Mesenchymal stem cell (in vitro differentiated cells and primary cell): ENCODE results near the gene TWIST2.
A peak's percentile ranks its signal among the peaks of the same experiment; 100 is the strongest.

Source experiments
- DNase-seq: peaks from one replicate; pipeline ENCODE4 v3.0.0-alpha.2; 2013
- H2AFZ ChIP-seq: one replicate; pipeline ENCODE4 v1.6.1; 2013; ENCODE audit warnings: low read depth, mild to moderate bottlenecking, control low read depth, inconsistent platforms, low read length, moderate library complexity
- H2AK5ac ChIP-seq: 2 replicates; pipeline ENCODE4 v1.6.1; 2013; ENCODE audit warnings: low read length, moderate library complexity, mild to moderate bottlenecking, inconsistent platforms; ENCODE audit not compliant: severe bottlenecking
- H2BK120ac ChIP-seq: one replicate; pipeline ENCODE4 v1.6.1; 2013; ENCODE audit warnings: low read depth, mild to moderate bottlenecking, inconsistent platforms, low read length, moderate library complexity
- H2BK12ac ChIP-seq, 2 experiments: one replicate each; pipeline ENCODE4 v1.6.1; 2013; ENCODE audit warnings: inconsistent platforms in 2 of 2, low read length in 2 of 2, mild to moderate bottlenecking in 2 of 2, moderate library complexity in 2 of 2, control low read depth in 1 of 2
- H2BK15ac ChIP-seq: one replicate; pipeline ENCODE4 v1.6.1; 2013; ENCODE audit warnings: mild to moderate bottlenecking, low read depth, inconsistent platforms; ENCODE audit not compliant: poor library complexity, severe bottlenecking
- H2BK5ac ChIP-seq: 2 replicates; pipeline ENCODE4 v1.6.1; 2013; ENCODE audit warnings: low read depth, mild to moderate bottlenecking, low read length, control low read depth, inconsistent platforms; ENCODE audit not compliant: poor library complexity, severe bottlenecking
- H3K14ac ChIP-seq, 2 experiments: one replicate each; pipeline ENCODE4 v1.6.1; 2013; ENCODE audit warnings: inconsistent platforms in 2 of 2, low read length in 2 of 2, control low read depth in 1 of 2, mild to moderate bottlenecking in 1 of 2, moderate library complexity in 1 of 2
- H3K18ac ChIP-seq, 2 experiments: one replicate each; pipeline ENCODE4 v1.6.1; 2013; ENCODE audit warnings: inconsistent platforms in 2 of 2, low read length in 2 of 2, control low read depth in 1 of 2, low read depth in 1 of 2, mild to moderate bottlenecking in 1 of 2
- H3K23ac ChIP-seq, 2 experiments: one replicate each; pipeline ENCODE4 v1.6.1; 2013; ENCODE audit warnings: inconsistent platforms in 2 of 2, low read length in 2 of 2, mild to moderate bottlenecking in 2 of 2, moderate library complexity in 2 of 2, control low read depth in 1 of 2
- H3K27ac ChIP-seq: 2 replicates; pipeline ENCODE4 v1.5.1; 2013; ENCODE audit warnings: mild to moderate bottlenecking, moderate library complexity, low read length, control low read depth, inconsistent platforms; ENCODE audit not compliant: poor library complexity, severe bottlenecking
- H3K27me3 ChIP-seq, 2 experiments: 2 replicates each; pipeline versions ENCODE4 v1.6.1 to v1.7.0; 2013; ENCODE audit warnings: low read length in 2 of 2, mild to moderate bottlenecking in 2 of 2, moderate library complexity in 2 of 2, control low read depth in 1 of 2, inconsistent platforms in 1 of 2; ENCODE audit not compliant: control insufficient read depth in 1 of 2, insufficient read depth in 1 of 2
- H3K36me3 ChIP-seq, 2 experiments: 2 replicates each; pipeline versions ENCODE4 v1.6.1 to v1.7.0; 2013; ENCODE audit warnings: low read length in 2 of 2, control low read depth in 1 of 2, inconsistent platforms in 1 of 2, low read depth in 1 of 2, mild to moderate bottlenecking in 1 of 2; ENCODE audit not compliant: insufficient read depth in 2 of 2, control insufficient read depth in 1 of 2
- H3K4ac ChIP-seq, 2 experiments: one replicate each; pipeline ENCODE4 v1.6.1; 2013; ENCODE audit warnings: inconsistent platforms in 2 of 2, low read length in 2 of 2, mild to moderate bottlenecking in 2 of 2, moderate library complexity in 2 of 2, control low read depth in 1 of 2, low read depth in 1 of 2
- H3K4me1 ChIP-seq: 2 replicates; pipeline ENCODE4 v1.6.1; 2013; ENCODE audit warnings: low read depth, low read length, control low read depth; ENCODE audit not compliant: control insufficient read depth, insufficient read depth
- H3K4me2 ChIP-seq: 2 replicates; pipeline ENCODE4 v1.6.1; 2013; ENCODE audit warnings: low read length, mild to moderate bottlenecking, inconsistent platforms; ENCODE audit not compliant: poor library complexity, severe bottlenecking
- H3K4me3 ChIP-seq, 2 experiments: 2 replicates each; pipeline versions ENCODE4 v1.5.1 to v1.7.0; 2013; ENCODE audit warnings: low read length in 2 of 2, mild to moderate bottlenecking in 2 of 2, control low read depth in 1 of 2, low read depth in 1 of 2; ENCODE audit not compliant: insufficient read depth in 1 of 2
- H3K79me1 ChIP-seq: replicated peaks from 2 replicates; pipeline ENCODE4 v1.6.1; 2013; ENCODE audit warnings: mild to moderate bottlenecking, control low read depth, low read length, inconsistent platforms; ENCODE audit not compliant: poor library complexity, severe bottlenecking
- H3K9ac ChIP-seq: 2 replicates; pipeline ENCODE4 v1.7.0; 2013; ENCODE audit warnings: mild to moderate bottlenecking, low read length, moderate library complexity
- H3K9me3 ChIP-seq: 2 replicates; pipeline ENCODE4 v1.7.0; 2013; ENCODE audit warnings: mild to moderate bottlenecking, low read length; ENCODE audit not compliant: control insufficient read depth
- H4K8ac ChIP-seq: one replicate; pipeline ENCODE4 v1.6.1; 2013; ENCODE audit warnings: inconsistent platforms, mild to moderate bottlenecking, low read length, moderate library complexity
- H4K91ac ChIP-seq: one replicate; pipeline ENCODE4 v1.6.1; 2013; ENCODE audit warnings: mild to moderate bottlenecking, low read length, inconsistent platforms
- WGBS: methylation state at CpG from one replicate; pipeline ENCODE4 v1.1.7; 2013; ENCODE audit warnings: mixed read lengths; 5-methylcytosine and 5-hydroxymethylcytosine counted together

TWIST2 gene

DNA sequence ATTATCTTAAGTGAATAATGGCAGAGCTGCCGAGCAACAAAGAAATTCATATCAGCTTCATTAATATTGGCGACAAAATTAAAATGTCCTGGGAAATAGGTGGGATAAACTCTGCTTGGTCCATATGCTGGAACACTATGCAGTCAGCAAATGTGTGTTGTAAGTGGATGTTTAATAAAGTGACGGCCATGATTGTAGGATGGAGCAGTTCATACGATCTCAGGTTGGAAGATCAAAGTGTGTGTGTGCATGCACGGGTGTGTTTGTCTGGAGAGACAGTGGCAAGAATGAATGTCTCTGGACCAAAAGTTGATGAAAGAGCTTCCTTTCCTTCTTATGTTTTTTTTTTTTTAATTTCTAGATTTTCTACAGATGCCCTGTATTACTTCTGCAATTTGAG lies 14.8 kb downstream of the TWIST2 start:
- Histone ChIP-seq H3K4ac (no peak overlapping the region), H3K4me1 (peaks cover 25% of the 10 kb centered on the region), H2AFZ (no peak overlapping the region), H2BK12ac (no peak overlapping the region), H4K91ac (no peak overlapping the region), H3K23ac (no peak overlapping the region), H3K36me3 (peaks cover 0 to 62% of the 10 kb centered on the region in 2 experiments), H3K27ac (no peak overlapping the region), H3K14ac (no peak overlapping the region), H3K9ac (peak overlapping the region; percentile 89), H2AK5ac (no peak overlapping the region), H3K4me3 (no peak overlapping the region), H3K9me3 (no peaks in the 10 kb centered on the region), H2BK15ac (no peak overlapping the region), H2BK5ac (no peak overlapping the region), H3K79me1 (no peaks in the 10 kb centered on the region), H3K4me2 (no peak overlapping the region), H2BK120ac (no peak overlapping the region), H3K18ac (no peak overlapping the region), H3K27me3 (peaks cover 0 to 13% of the 10 kb centered on the region in 2 experiments), H4K8ac (peak overlapping the region; percentile 42)
- no peak for DNase-seq
- 96% methylated on average over 4 of the region's 5 CpGs for WGBS

DNA sequence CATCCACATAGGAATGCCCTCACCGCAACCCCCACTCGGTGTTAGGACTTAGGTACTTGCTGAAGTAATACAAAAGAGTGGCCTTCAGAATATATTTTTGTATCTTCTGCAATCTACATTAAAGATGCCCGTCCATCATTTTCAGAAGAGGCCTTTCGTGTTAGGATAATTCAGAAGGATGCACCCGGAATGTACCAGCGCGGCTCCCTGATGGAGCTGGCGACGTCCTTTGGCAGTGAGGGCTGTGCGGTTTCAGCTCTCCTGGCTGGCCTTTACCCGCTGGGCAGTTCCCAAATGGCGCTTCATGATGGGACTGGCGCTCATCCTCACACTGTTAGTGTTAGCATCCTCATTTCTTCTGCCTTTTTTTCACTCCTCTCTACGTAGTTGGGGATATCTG lies 15.3 kb downstream of the TWIST2 start:
- H3K36me3 ChIP-seq, result peaks cover 0 to 58% of the 10 kb centered on the region in 2 experiments
- peak overlapping the region; percentile 15 to 98 for H2BK12ac ChIP-seq
- H3K9me3 ChIP-seq, result no peaks in the 10 kb centered on the region
- H2AK5ac ChIP-seq, result peak overlapping the region; percentile 42
- H3K27me3 ChIP-seq, result peaks cover 0 to 13% of the 10 kb centered on the region in 2 experiments
- H3K4me1 ChIP-seq, result peaks cover 27% of the 10 kb centered on the region
- no peak overlapping the region for H3K4me2 ChIP-seq
- H3K14ac ChIP-seq, result peak overlapping the region in 1 of 2 experiments; percentile 79
- no peak overlapping the region for H4K8ac ChIP-seq
- no peak overlapping the region for H2AFZ ChIP-seq
- no peak overlapping the region for H2BK5ac ChIP-seq
- peak overlapping the region; percentile 90 to 91 for H3K18ac ChIP-seq
- peak overlapping the region; percentile 20 for H4K91ac ChIP-seq
- no peak overlapping the region for H3K23ac ChIP-seq
- no peak overlapping the region for H2BK15ac ChIP-seq
- H3K9ac ChIP-seq, result peak overlapping the region; percentile 89
- H3K4ac ChIP-seq, result peak overlapping the region in 1 of 2 experiments; percentile 72
- H3K79me1 ChIP-seq, result no peaks in the 10 kb centered on the region
- DNase-seq, result no peak
- WGBS, result 98% methylated on average over 12 of the region's 14 CpGs
- H3K4me3 ChIP-seq, result peak overlapping the region in 1 of 2 experiments; percentile 58
- H3K27ac ChIP-seq, result no peak overlapping the region
- H2BK120ac ChIP-seq, result no peak overlapping the region

DNA sequence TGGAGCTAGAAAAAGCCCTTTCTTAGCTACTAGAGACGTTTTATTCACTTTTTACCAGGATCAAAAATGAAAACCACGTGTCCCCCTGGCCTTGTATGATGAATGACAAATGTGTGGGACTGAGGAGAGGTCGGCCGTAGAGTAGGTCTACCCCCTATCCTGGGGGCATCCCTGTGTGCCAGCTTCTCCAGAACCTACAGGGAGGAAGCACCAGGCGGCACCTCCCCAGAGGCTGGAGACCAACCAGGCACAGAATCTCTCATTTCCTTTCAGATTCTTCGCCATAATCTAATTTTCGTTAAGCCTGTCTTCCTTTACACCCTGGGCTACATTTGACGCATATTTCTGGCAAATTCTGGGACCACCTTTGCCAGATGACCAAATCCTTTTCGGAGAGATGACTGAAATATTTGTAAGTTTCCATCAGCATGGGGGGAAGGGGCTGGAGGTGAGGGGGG lies 15.9 kb downstream of the TWIST2 start:
- H3K4me1 ChIP-seq, result peaks cover 27% of the 10 kb centered on the region
- 54% methylated on average over 8 of the region's 9 CpGs for WGBS

DNA sequence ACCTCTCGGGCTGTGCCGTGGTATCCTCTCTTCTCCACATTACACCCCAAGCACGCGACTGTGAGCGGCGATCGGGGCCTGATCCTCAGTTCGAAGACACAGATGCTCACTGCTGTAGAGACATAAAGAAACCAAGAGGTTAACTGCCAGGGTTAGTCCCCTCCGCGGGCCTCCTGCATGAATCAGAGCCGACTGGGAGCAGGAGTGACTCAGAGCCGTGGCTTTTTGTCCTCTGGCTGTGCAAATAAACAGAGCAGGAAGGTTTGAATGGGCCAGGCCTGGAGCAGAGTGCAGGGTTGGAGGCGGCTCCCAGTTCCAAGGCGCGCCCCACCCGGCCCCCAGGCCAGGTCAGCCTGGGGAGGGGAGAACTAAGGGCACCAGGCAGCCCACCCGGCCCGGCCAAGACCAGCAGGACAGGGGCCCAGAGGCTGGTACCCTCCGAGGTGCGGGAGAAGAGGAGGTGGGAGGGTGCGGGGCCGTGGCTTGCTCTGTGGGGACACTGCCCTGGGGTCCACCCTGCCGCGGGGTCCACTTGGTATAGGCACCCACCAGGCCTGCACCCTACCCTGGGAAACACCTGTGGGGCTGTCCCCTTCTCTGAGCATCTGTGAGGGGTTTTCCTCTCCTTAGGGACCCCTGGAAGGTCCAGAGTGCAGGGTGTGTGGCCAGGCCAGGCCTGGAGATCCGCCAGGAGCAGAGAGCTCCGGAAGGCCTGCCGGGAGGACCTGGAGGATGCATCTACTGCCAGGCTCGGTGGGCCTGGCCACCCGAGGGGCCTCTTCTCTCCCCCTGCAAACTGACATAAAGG lies 16.5 kb downstream of the TWIST2 start:
- Histone ChIP-seq H3K9ac (peak overlapping the region; percentile 89), H3K79me1 (no peaks in the 10 kb centered on the region), H3K4me3 (peak overlapping the region in 1 of 2 experiments; percentile 63), H2BK120ac (peak overlapping the region; percentile 100), H3K36me3 (peaks cover 0 to 54% of the 10 kb centered on the region in 2 experiments), H3K27me3 (peaks cover 0 to 17% of the 10 kb centered on the region in 2 experiments), H2AK5ac (peak overlapping the region; percentile 57), H3K4me2 (peak overlapping the region; percentile 41), H4K91ac (peak overlapping the region; percentile 100), H3K18ac (peak overlapping the region; percentile 98), H2BK12ac (peak overlapping the region; percentile 94 to 98), H3K23ac (no peak overlapping the region), H3K9me3 (no peaks in the 10 kb centered on the region), H2BK5ac (peak overlapping the region; percentile 66), H3K4ac (peak overlapping the region; percentile 91 to 99), H3K27ac (peak overlapping the region; percentile 68), H3K14ac (no peak overlapping the region), H3K4me1 (peaks cover 27% of the 10 kb centered on the region), H2AFZ (no peak overlapping the region), H4K8ac (peak overlapping the region; percentile 99), H2BK15ac (peak overlapping the region; percentile 79)
- peak; percentile 99 for DNase-seq
- 13% methylated on average over 29 of the region's 29 CpGs for WGBS

More for the DNA sequence above, 15.9 kb downstream of the TWIST2 start:
- peak overlapping the region; percentile 12 for H3K4me2 ChIP-seq
- H3K9me3 ChIP-seq, result no peaks in the 10 kb centered on the region
- peak overlapping the region in 1 of 2 experiments; percentile 43 for H3K23ac ChIP-seq
- H3K4ac ChIP-seq, result peak overlapping the region; percentile 75 to 91
- peak overlapping the region; percentile 62 for H3K27ac ChIP-seq
- DNase-seq, result no peak
- H3K27me3 ChIP-seq, result peaks cover 0 to 16% of the 10 kb centered on the region in 2 experiments
- no peak overlapping the region for H2BK5ac ChIP-seq
- no peak overlapping the region for H2AFZ ChIP-seq
- H2AK5ac ChIP-seq, result peak overlapping the region; percentile 67
- H2BK12ac ChIP-seq, result peak overlapping the region; percentile 55 to 98
- peak overlapping the region; percentile 91 to 96 for H3K18ac ChIP-seq
- no peaks in the 10 kb centered on the region for H3K79me1 ChIP-seq
- peak overlapping the region; percentile 94 for H4K8ac ChIP-seq
- peak overlapping the region; percentile 92 for H4K91ac ChIP-seq
- H3K4me3 ChIP-seq, result peak overlapping the region in 1 of 2 experiments; percentile 58
- peak overlapping the region; percentile 89 for H3K9ac ChIP-seq
- peaks cover 0 to 58% of the 10 kb centered on the region in 2 experiments for H3K36me3 ChIP-seq
- no peak overlapping the region for H2BK15ac ChIP-seq
- peak overlapping the region; percentile 96 for H2BK120ac ChIP-seq
- H3K14ac ChIP-seq, result peak overlapping the region in 1 of 2 experiments; percentile 90
